ENCODE results near the gene CHST11.
A peak's percentile ranks its signal among the peaks of the same experiment; 100 is the strongest.

The CHST11 gene

DNA sequence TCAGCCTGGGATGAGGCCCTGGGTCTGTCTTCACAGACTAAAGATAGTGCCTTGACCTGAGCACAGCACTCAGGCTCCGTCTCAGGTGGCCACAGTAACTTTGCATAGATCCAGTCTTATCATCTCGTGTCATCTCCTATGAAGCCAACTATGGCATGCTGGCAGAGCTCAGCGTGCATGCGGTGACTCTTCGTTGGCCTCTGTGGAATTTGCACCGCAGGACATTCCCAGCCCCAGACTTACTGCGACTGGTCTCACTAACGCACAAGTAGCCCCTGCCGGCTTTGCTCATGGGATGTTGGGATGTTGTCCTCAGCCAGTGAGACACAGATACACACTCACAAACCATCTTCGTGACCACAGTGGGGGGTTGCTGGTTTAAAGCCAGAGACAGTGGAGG is 199.6 kb downstream of the CHST11 start:
- DNase-seq: peak; percentile 49

DNA sequence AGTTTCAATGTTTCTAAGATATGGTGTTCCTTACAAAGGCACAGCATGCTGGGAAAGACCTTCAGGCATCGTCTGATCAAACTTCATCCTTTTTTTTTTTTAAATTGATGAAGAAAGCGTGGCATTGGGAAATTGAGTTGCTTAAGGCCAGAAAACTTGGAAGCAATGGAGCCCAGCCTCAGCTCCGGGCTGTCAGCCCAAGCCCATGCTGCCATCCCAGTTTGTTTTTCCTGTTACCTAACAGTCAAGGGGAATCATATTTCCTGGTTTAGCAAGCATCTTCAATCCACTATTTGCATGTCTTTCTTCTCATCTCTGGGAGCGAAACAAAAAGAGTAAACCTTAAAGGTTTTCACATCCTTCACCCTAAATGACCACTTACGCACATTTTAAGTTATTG is 200.2 kb downstream of the CHST11 start:
- DNase-seq: no peak

DNA sequence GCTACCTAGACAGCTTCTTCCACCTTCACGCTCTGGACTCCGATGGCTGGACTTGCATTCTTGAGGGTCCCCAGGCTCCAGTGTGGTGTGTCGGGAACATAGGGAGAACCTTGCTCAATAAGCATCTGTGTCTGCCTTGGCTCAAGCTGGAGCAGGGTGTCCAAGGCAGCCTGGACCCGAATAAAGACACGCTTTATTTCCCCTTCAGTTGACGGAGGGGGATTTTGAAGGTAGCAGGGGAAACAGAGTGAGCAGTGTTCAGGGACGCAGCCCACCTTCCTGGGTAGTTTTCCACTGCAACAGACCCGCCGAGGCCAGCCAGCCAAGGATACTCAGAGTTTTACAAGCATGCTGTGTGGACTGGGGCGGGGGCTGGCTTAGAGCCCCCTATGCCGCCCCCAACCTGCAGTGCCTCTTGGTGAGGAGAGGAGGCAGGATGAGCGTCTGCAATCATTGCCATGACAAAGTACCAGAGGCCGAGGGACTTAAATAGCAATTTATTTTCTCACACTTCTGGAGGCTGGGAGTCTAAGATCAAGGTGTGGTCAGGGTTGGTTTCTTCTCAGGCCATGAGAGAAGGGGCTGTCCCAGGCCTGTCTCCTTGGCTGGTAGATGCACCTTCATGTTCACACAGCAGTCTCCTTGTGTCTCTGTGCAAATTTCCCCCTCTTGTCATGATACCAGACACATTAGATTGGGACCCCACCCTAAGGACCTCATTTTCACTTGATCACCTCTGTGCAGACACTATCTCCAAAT is 201.2 kb downstream of the CHST11 start:
- no peak for DNase-seq

DNA sequence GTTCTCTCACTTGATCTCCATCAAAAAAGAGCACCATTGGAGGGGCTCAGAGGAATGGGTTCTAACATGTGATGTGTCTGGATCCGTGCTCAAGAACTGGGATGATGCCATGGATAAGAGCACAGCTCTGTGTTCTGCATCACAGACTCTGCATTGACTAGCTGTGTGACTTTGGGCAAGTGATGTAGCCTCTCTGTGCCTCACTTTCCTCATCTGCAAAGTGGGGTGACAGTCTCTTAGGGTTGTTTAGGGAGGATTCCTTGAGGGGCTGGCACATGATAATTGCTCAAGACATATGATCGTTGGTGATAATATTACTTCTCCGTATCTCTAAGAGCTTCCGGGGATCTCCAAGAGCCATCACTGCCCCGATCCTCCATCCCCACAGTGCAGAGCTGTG is 202.3 kb downstream of the CHST11 start:
- DNase-seq: no peak

DNA sequence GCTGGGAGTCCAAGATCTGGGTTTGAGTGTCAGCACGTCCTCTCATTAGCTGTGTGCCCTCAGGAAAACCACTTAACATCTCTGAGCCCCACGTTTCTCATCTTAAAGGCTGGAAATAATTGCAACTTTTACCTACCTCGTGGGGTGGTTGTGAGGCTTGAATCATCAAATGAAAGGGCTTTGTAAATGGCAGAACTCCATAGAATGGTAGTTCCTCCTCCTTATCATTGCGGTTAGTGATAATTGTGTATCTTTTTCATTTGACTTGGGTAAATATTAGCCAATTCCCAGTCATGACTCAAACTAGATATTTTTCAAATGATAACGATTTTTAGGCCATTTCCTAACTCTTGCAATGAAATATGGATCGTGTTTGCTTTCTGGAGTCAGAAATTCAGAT is 205.5 kb downstream of the CHST11 start:
- DNase-seq: no peak

DNA sequence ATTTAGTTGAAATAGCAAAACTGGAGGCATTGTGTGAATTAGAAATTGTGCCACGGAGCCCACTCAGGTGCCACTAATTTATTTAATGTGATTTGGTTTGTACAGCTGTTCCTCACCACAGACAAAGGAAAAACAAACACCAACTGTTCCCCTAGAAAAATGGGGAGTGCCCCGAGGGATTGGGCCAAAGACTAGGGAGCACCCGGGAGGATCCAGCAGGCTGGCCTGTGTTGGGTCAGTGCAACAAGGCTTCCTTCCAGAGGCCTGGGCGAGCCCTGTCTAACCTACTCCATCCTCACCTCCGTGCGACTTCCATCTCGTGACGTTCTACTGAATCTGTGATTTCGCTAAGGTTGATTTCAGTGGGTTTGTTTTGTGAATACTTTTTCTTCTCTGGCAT is 206.2 kb downstream of the CHST11 start:
- DNase-seq: no peak

DNA sequence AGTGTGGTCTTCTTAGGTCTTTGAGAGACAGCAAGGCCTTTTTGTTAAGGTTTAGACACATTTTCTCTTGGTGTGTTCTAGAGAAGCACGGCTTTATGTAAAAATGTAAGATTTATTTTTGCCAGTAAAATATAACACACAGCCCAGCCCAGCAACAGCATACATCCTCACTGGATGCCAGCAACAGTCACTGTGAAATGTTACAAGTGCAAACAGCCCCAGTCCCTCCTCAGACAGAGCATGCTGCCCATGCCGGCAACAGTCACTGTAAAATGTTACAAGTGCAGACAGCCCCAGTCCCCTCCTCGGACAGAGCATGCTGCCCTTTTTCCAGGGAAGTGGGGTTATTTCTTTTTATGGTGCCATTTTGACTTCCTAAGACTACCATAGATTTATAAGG is 207.6 kb downstream of the CHST11 start:
- no peak for DNase-seq

DNA sequence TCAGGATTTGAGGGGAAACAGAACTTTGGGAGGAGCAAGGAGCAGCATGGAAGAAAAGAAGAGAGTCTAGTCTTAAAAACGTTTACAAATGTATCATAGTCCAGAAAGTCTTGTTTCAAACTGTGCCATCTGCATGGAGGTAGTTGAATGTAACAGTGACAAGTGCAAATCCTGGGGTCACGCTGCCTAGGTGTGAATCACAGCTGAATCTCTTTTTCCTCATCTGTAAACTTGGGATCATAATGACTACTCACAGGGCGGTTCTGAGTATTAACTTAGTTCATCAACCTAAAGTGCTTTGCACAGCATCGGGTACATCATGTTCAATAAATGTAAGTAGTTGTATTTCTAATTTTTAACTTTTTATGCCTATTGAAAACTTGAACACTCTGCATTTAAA is 208.5 kb downstream of the CHST11 start:
- no peak for DNase-seq

DNA sequence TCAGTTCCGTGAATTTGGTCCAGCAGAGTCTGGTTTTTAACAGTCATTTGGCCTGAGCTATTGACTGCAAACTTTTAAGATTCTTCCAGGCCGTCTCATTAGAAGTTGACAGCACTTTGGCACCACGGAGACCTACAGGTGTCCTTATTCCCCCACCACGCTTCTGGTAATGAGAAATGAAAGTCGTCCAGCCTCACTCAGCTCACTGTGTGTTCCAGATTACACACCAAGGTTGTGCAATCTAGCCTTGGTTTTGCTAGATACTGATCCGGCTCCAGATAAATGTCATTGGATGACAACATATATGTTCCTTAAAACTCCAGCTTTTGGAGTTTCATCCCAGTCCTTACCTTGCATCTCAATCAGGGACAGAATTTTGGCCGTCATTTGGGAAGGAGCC is 210.4 kb downstream of the CHST11 start:
- DNase-seq: no peak

DNA sequence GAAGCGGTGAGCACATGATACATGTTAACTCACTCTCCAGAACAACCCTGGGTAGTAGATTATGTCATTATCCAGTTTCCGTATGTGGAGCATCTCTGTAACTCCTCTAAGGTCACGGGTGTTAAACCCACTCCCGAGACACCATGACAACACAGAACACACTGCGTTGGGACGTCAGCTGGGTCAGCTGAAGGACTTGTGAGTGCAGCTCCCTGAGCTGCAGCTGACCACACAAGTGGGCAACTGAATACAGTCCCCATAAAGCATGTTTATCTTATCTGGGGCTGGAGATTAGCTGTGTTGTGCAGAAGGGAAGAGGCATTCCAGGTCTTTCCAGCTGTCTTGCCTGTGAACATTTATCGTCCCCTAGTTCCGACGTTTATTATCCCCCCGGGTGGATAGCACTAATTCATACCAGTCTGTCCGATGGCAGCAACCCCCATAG is 211.5 kb downstream of the CHST11 start:
- no peak for DNase-seq

DNA sequence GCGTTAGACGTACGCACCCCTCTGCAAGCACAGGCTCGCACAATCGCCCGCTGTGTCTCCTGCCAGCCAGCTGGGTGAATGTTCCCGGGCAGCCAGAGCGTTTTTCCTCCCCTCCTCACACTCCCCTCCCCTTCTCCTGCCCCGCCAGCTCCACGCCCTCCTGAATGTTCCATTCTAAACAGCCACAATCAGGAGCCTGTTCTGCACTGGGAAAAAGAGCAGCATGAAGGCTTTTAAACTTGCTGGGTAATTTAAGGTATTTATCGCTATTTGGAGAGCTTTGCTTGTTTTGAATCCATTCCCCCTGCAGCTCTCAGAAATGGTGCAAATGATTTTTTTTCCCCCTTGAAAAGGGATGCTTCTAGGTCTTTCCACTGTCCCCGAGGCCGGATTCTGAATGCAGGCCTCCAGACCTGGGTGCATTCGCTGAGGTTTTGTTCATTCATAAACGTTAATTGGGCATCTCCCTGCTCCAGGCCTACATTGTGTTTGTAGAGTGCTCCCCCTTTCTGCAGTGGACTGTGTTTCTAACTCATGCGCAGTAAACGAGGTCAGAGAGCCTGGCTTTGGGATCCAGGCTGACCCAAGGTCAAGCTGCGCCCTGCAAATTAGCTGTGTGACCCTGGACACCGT is 212.5 kb downstream of the CHST11 start:
- no peak for DNase-seq

DNA sequence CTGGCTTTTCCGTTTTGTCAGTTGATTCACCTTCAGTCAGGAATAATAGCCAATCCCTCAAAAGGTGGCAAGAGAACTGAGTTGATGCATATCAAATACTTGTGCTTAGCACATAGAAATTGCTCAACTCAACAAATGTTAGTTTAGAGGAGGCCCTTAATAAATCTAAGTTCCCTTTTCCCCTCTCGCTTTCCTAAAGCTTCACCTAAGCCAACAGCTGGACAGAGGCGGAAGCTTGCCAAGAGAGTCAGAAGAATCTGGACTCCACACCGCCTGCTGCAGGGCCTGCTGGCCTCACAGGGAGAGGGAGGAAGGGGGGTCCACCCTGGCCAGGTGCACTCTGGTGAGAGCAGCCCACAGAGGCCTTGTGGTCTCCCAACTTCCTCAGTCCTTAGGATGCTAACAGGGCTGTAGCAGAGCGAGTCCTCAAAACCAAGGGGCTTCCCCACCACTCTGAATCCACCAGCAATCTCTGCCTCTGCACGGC is 213.1 kb downstream of the CHST11 start:
- no peak for DNase-seq

DNA sequence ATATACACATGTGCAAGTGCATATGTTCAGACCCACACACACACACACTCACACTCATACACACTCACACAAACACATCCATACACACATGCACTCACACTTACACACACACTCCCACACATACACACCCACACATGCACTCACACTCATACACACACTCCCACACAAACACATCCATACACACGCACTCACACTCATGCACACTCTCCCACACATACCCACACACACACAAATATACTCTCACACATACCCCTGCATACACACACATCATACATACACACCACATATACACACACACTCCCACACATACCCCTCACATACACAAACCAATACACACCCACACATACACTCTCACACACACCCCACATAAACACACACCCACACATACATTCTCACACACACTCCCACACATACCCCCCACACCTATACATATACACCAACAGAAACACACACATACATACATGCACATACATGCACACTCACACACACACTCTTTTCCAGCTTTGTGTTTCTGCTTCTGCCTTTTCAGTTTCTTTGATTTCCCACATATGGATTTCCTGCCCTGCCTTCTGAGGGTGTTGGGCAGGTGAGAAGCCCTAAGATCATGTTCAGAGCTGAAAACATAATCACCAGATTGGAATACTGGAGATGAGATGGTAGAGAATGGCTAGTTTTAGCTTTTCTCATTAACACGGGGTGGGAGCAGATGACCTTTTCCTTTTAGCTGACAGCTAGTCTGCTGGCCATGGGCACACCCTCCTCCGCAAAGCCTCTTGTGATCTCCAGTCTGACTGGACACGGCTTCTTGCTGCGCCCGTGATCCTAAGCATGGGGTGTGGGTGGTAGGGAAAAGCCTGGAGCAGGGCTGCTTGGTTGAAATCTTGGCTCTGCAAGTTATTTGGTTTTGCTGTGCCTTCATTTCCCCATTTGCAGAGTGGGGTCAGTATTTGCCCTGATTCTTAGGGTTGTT is 214.0 kb downstream of the CHST11 start:
- no peak for DNase-seq

DNA sequence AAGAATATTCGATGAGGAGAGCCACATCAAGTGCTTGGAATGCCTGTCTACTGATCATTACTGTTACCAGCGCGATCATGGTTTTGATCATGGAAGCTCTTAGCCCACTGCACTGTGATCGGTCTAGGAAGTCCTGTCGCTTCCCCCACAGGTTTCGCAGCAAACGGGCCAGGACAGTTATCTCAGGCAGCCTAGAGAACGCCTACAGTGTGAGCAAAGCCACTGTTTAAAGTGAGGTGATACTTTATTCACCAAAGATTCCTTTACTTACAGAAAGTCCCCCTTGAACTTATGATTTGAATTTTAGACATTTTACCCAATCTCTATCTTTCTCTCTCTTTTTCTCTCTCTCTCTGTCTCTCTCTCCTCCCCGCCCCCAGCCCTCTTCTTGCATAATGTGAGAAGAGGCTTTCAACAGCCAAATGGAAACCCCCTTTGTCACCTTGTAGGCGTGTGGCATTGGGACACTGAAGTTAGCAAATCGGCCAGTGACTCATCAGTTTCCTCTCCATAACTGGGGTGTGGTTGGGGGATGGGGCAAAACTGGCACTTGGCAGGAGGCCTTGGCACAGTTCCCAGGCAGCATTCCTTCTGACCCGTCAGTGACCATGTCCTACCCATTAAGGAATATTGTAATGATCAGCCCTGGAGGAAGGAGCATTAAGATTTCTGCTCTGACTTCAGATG is 214.8 kb downstream of the CHST11 start:
- peak; percentile 94 for DNase-seq

DNA sequence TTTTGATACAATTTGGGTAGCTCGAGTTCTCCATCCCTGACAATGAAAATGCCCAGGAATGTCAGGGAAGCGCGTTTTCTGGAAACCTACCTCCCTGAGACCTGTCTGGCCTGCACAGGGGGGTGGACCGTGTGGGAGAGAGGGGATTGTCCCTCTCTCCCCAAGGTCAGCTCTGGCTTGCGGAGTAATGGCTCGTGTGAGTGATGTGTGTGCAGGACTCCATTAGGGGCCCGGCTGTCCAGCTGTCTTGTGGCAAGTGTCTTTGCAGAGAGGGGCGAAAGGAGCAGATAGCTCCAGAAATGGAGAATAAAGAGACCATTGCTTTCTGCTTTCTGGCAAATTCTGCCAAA is 215.3 kb downstream of the CHST11 start:
- no peak for DNase-seq

DNA sequence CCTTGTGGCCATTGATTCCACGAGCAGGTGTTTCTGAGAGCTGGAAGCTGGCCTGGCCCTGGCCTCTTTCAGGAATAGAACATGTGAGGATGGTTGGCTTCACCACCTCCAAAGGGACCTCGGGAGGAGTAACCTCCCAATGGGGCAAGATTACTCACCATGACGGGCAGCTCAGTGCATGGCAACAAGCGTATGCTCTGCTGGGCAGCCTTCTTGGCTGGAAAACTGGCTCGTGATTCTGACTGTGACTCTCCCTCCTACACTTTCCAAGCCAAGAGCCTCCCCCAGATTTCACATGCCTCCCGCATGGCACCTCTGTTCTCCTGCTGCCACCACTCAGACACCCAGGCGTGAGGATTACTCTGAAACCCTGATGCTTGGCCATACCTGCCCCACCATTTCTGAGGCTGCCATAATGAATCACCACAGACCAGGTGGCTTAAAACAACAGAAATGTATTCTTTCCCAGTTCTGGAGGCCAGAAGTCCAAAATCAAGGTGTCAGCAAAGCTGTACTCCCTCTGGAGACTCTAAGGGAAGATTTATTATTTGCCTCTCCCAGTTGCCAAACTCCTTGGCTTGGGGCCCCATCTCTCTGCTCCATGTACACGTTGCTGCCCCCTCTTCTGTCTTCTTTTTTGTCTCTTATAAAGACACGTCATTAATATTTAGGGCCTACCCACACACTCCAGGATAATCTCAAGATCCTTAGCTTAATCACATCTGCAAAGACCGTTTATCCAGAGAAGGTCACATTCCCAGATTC is 215.9 kb downstream of the CHST11 start:
- DNase-seq: no peak

DNA sequence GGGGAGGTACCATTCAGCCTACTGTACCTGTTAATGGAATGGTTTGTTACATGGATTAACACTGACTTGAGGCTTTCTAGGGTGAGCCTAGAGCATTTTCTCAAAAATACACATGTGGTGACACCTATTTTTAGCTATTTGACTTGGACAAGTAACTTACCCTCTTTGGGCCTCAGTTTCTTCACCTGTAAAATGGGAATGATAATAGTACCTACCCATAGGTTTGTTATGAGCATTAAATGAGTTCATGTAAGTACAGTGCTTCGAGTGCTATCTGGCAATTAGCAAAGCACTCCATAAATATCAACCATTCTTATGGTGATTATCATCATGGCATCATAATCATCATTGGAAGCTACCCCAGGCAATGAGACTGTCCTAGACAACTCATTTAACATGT is 216.5 kb downstream of the CHST11 start:
- DNase-seq: no peak

DNA sequence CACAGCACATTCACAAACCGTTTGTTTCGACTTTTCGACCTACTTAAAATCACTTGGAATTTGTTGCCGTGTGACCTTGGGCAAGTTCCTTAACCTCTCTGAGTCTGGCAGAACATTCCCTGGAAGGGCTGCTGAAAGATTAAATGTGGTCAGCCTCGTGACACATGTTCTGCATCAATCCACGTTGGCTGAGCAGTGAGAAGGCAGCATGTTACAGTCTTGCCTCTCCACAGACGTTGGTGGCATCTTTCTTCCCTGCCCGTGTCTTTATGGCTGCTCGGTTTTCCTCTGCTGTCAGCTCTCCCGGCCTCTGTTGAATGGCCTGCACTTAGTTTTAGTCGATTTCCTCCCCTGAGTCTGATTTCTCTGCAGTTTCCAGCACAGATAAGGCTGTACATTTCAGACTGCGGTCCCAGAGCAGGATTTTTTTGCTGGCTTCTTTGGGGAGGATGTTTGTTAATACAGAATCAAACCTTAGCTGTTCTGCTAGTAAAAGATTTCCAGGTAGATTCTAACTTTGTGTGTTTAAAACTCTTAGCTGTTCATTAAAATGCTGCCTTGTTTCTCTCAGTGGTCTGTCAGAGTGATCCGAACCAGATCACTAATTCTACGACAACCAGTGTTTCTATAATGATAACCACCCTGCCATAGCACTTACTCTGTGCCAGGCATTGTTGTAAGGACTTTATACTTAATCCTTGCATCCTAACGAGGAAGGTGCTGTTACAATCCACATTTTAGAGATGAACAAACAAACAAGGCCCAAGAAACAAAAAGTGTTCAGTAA is 217.1 kb downstream of the CHST11 start:
- DNase-seq: no peak

DNA sequence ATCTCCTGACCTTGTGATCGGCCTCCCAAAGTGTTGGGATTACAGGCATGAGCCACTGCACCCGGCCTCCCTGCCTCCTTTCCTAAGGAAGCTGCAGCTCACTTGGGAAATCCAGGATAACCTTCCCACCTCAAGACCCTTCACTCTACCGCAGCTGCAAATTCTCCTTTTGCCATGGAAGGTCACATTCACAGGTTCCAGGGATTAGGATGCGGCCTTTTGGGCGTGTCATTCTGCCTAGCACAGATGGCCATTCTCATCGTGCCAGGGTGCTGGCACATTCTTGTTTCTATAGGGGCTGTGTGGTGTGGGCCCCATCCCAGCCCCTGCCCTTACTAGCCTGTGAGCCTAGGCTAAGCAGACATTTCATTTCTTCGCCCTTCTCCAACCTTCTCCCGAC is 219.9 kb downstream of the CHST11 start:
- no peak for DNase-seq

DNA sequence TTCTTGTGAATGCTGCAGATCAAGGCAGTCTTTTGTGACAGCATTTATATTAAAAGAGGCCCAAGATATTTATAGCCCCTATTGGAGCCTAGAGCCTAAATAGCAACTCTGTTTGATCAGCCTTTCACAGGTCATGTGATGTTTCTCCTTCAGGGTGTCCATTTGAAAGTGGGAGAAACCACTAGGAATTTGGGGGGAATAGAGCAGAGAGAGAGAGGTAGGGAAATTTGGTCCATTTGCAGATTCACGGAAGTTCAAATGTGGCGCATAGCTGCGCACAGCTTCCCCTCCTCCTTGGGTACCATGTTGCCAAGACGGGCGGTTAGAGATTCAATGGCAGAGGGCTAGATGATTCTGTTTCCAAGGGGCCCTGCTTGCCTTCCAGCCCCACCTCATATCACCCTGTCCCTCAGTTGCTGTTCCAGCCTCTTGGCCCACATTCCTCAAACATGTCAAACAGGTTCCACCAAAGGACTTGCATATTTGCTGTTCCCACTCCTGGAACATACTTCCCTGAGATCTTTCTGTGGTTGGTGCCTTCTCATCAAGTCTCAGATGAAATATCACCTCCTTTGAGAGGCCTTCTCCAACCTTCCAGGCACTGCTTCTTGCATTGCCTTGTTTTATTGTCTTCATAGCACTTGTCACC is 220.8 kb downstream of the CHST11 start:
- DNase-seq: no peak
